HL-60 (cell line): ENCODE data around the gene SLC34A2.

ENCODE experiments used
- DNase-seq, 2 experiments: peaks; one replicate each; pipeline ENCODE4 v3.0.0-alpha.2; 2010 to 2020; ENCODE audit warnings: low read depth in 1 of 2, low spot score in 1 of 2
- H3K27ac ChIP-seq: fragments of 250-450 bp; sonication (Bioruptor Pico); replicated peaks from 2 replicates; pipeline ENCODE4 v1.5.1; 2020; ENCODE audit warnings: mild to moderate bottlenecking, moderate library complexity
- H3K27me3 ChIP-seq: fragments of 250-450 bp; sonication (Bioruptor Pico); 2 replicates; pipeline ENCODE4 v1.5.1; 2021; ENCODE audit warnings: mild to moderate bottlenecking, moderate library complexity; ENCODE audit not compliant: insufficient read depth, poor library complexity, severe bottlenecking
- H3K4me3 ChIP-seq: replicated peaks from 2 replicates; pipeline ENCODE4 v1.5.1; 2011; ENCODE audit warnings: mild to moderate bottlenecking, control low read depth, low read length; ENCODE audit not compliant: insufficient read depth
- GABPA ChIP-seq: IDR thresholded peaks from 2 replicates; pipeline ENCODE4 v1.6.1; 2012; ENCODE audit warnings: low read depth
- POLR2AphosphoS5 ChIP-seq: IDR thresholded peaks from 2 replicates; pipeline ENCODE4 v1.6.1; 2012; ENCODE audit warnings: low read depth
- SPI1 ChIP-seq: IDR thresholded peaks from 2 replicates; pipeline ENCODE4 v1.6.1; 2012; ENCODE audit warnings: low read depth, mild to moderate bottlenecking, borderline replicate concordance
- TF ChIP-seq, protein P1 (sequence below): IDR thresholded peaks from 2 replicates; pipeline ENCODE4 v1.6.1; 2012; ENCODE audit warnings: low read depth; ENCODE audit not compliant: insufficient replicate concordance
- TF ChIP-seq, protein P2 (sequence below): IDR thresholded peaks from one replicate; pipeline ENCODE4 v1.5.1; 2011; ENCODE audit warnings: low read length, control low read depth, inconsistent platforms; ENCODE audit not compliant: insufficient read depth

SLC34A2 gene

DNA sequence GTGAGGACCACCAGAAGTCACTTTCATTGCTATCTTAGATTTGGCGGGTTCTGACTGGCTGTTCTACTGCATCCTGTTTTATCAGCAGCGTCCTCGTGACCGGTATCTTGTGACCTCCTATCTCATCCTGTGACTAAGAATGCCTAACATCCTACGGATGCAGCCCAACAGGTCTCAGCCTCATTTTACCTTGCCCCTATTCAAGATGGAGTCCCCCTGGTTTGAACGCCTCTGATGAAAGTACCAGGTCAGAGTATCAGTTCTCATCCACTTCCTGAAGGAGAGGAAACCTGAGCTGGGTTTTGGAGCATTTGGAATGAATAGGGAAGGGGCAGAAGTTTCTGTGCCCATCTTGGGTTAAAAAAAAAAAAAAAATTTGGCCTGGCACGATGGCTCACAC lies 70.2 kb downstream of the SLC34A2 start:
- no peak for DNase-seq
- Histone ChIP-seq H3K27me3 (no peaks in the 10 kb centered on the region), H3K4me3 (no peak overlapping the region), H3K27ac (no peak overlapping the region)
- TF ChIP-seq SPI1 (no peak), GABPA (no peak), POLR2AphosphoS5 (no peak)
- TF ChIP-seq, protein P1, sequence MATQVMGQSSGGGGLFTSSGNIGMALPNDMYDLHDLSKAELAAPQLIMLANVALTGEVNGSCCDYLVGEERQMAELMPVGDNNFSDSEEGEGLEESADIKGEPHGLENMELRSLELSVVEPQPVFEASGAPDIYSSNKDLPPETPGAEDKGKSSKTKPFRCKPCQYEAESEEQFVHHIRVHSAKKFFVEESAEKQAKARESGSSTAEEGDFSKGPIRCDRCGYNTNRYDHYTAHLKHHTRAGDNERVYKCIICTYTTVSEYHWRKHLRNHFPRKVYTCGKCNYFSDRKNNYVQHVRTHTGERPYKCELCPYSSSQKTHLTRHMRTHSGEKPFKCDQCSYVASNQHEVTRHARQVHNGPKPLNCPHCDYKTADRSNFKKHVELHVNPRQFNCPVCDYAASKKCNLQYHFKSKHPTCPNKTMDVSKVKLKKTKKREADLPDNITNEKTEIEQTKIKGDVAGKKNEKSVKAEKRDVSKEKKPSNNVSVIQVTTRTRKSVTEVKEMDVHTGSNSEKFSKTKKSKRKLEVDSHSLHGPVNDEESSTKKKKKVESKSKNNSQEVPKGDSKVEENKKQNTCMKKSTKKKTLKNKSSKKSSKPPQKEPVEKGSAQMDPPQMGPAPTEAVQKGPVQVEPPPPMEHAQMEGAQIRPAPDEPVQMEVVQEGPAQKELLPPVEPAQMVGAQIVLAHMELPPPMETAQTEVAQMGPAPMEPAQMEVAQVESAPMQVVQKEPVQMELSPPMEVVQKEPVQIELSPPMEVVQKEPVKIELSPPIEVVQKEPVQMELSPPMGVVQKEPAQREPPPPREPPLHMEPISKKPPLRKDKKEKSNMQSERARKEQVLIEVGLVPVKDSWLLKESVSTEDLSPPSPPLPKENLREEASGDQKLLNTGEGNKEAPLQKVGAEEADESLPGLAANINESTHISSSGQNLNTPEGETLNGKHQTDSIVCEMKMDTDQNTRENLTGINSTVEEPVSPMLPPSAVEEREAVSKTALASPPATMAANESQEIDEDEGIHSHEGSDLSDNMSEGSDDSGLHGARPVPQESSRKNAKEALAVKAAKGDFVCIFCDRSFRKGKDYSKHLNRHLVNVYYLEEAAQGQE, result no peak
- TF ChIP-seq, protein P2, sequence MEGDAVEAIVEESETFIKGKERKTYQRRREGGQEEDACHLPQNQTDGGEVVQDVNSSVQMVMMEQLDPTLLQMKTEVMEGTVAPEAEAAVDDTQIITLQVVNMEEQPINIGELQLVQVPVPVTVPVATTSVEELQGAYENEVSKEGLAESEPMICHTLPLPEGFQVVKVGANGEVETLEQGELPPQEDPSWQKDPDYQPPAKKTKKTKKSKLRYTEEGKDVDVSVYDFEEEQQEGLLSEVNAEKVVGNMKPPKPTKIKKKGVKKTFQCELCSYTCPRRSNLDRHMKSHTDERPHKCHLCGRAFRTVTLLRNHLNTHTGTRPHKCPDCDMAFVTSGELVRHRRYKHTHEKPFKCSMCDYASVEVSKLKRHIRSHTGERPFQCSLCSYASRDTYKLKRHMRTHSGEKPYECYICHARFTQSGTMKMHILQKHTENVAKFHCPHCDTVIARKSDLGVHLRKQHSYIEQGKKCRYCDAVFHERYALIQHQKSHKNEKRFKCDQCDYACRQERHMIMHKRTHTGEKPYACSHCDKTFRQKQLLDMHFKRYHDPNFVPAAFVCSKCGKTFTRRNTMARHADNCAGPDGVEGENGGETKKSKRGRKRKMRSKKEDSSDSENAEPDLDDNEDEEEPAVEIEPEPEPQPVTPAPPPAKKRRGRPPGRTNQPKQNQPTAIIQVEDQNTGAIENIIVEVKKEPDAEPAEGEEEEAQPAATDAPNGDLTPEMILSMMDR, result no peak

DNA sequence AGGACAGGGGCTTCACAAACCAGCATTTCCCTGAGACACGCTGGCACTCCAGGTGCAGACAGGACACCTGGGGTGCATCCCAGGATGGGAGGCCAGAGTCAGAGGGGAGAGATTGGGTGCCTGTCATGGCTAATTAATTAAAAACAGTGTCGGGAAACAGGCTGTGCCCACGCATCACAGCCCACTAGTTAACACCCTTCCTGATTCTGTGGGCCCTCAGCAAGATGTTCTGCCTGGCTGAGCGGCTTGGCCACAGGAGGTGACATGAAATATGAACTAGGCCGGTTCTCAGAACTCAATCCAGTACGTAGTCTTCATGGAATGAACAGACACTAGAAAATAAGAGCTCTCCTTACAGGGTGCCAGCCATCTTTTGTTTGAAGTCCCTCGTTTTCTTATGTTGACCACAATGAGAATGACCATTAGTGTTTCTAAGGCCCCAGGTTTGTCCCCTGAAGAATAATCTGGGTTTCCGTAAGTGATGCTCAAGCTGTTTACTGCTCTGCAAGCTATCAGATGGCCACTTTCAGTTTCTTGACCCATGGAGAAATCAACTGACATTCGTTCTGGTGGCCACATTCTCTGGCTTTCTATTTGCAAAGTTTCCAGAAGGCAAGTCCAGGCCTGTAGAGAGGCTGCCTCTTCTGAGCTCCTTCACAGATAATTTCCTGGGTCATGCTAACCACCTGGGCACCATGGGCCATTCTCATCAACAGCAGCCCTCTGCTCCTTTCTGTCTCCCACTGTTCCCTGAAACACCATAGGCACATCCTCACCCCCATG lies 72.3 kb downstream of the SLC34A2 start:
- Histone ChIP-seq H3K27ac (no peak overlapping the region), H3K4me3 (no peak overlapping the region), H3K27me3 (no peaks in the 10 kb centered on the region)
- TF ChIP-seq, protein P2, result no peak
- TF ChIP-seq POLR2AphosphoS5 (no peak), SPI1 (no peak), GABPA (no peak)
- TF ChIP-seq, protein P1, result no peak
- DNase-seq, result no peak
